Measurements from ENCODE around the gene PPDPF. TPM values are rescaled to one million over a fixed set of nuclear protein-coding genes. Genes with fewer than 3 reads are reported as not detected.

Gene PPDPF
- polyA plus RNA-seq, 3 donors, result 13.4 to 39.9 (median 26.1) TPM

DNA sequence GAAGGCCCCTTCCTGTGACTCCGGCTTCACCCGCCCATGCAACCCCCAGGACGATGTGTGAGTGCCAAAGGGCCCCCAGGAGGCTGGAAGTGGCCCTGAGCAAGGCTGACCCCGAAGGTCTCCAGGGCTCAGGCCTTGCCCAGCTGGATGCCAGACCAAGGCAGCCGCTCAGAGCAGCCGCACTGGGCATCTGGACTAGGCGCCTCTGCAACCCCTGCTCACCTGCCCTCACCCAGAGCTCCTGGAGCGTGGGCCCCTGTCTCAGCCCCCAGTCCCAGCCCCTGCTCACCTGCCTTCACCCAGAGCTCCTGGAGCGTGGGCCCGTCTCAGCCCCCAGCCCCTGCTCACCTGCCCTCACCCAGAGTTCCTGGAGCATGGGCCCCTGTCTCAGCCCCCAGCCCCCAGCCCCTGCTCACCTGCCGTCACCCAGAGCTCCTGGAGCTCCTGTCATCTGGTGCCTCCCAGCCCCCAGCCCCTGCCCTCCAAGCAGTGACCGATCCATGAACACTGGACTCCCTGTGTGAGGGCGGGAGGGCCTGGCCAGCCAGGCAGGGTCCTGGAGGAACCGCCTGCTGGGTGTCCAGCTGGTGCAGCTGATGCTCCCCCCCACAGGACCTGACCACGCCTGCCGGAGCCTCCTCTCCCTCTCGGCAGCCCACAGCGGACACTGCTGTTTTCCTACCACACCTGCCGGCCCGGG, 25.8 kb downstream of the PPDPF start:
- no peaks in the 10 kb centered on the region for H3K36me3 ChIP-seq (replicated peaks in 1 of 2; ENCODE audit: control insufficient read depth in 1 of 2, insufficient read depth in 2 of 2, low read length in 2 of 2)
- no peak overlapping the region for H3K4me3 ChIP-seq (replicated peaks in 1 of 3; ENCODE audit: low read depth in 2 of 3, low read length in 3 of 3)
- no peak overlapping the region for H3K9ac ChIP-seq (ENCODE audit: insufficient read depth, low read length, poor library complexity, severe bottlenecking)
- TF ChIP-seq, protein P1, sequence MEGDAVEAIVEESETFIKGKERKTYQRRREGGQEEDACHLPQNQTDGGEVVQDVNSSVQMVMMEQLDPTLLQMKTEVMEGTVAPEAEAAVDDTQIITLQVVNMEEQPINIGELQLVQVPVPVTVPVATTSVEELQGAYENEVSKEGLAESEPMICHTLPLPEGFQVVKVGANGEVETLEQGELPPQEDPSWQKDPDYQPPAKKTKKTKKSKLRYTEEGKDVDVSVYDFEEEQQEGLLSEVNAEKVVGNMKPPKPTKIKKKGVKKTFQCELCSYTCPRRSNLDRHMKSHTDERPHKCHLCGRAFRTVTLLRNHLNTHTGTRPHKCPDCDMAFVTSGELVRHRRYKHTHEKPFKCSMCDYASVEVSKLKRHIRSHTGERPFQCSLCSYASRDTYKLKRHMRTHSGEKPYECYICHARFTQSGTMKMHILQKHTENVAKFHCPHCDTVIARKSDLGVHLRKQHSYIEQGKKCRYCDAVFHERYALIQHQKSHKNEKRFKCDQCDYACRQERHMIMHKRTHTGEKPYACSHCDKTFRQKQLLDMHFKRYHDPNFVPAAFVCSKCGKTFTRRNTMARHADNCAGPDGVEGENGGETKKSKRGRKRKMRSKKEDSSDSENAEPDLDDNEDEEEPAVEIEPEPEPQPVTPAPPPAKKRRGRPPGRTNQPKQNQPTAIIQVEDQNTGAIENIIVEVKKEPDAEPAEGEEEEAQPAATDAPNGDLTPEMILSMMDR (IDR thresholded peaks at IDR 0.05), result no peak
- H3K4me2 ChIP-seq (replicated peaks; ENCODE audit: extremely low read depth, low read length, poor library complexity, severe bottlenecking), result no peak overlapping the region
- H3K79me2 ChIP-seq (ENCODE audit: insufficient read depth, low read length), result no peaks in the 10 kb centered on the region
- Mint-ChIP-seq H3K4me3 (peak overlapping the region in 1 of 2 donors; percentile 42), H3K4me1 (peaks cover 2% of the 10 kb centered on the region), H3K27ac (no peak overlapping the region), H3K36me3 (no peaks in the 10 kb centered on the region), H3K9me3 (peaks cover 0 to 3% (median 0%) of the 10 kb centered on the region in 7 donors), H3K27me3 (ENCODE audit: low read depth in 3 of 3) (peaks cover 26 to 73% (median 44%) of the 10 kb centered on the region in 3 donors)
- no peaks in the 10 kb centered on the region for H3K9me3 ChIP-seq (replicated peaks in 1 of 2; ENCODE audit: control insufficient read depth in 1 of 2, insufficient read depth in 1 of 2, low read length in 2 of 2)
- 93% methylated on average over 19 of the region's 20 CpGs for WGBS (ENCODE audit: insufficient coverage)
- DNase-seq, result no peak
- peaks cover 0 to 43% of the 10 kb centered on the region in 2 donors for H3K27me3 ChIP-seq (ENCODE audit: control insufficient read depth in 2 of 2, insufficient read depth in 2 of 2, low read length in 2 of 2)
- intact Hi-C loops (cut with micrococcal nuclease), result no loop called here
- H3K4me1 ChIP-seq (ENCODE audit: control insufficient read depth in 1 of 2, insufficient read depth in 2 of 2, low read length in 2 of 2), result no peaks in the 10 kb centered on the region
- no peaks in the 10 kb centered on the region for H4K20me1 ChIP-seq (ENCODE audit: insufficient read depth, low read length)
- no peak overlapping the region for H2AFZ ChIP-seq (ENCODE audit: insufficient read depth, low read depth, low read length, poor library complexity, severe bottlenecking)
- H3K27ac ChIP-seq (ENCODE audit: low read depth in 1 of 2, low read length in 2 of 2), result no peak overlapping the region

DNA sequence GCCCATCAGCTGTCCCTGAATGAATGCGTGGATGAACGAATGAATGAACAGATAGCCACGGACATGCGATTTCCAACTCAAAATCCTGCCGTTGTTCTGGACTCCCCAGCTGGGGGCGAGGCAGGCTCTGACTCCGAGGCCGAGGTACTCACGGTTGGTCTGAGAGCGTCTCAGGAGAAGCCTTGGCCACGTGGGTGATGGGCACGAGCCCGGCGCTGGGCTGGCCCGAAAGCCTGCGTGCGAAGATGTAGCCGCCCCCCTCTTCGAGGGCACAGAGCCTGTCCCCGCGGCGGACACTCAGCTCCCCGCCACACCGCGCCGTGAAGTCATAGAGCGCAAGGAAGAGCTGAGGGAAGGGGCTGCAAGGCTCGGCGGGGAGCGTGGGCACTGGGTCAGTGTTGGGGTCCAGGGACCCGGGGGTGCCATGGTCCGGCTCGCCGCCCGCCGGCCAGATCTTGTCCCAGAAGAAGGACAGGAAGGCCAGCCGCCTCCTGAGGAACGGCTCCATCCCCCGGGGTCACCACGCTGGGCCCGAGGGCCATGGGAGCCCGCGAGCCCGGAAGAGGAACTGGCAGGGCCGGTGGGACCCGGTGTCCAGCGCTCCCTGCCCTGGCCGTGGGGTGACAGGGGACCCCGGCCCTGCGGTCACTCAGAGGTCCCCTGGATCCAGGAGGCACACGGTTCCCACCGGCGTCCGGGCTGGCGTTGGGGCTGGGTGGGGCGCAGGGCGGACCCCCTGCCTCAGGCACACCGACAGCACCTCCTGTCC, 26.6 kb downstream of the PPDPF start:
- intact Hi-C loops (cut with micrococcal nuclease), result no loop called here
- Histone ChIP-seq H3K4me3 (replicated peaks in 1 of 3; ENCODE audit: low read depth in 2 of 3, low read length in 3 of 3) (no peak overlapping the region), H3K4me2 (replicated peaks; ENCODE audit: extremely low read depth, low read length, poor library complexity, severe bottlenecking) (no peak overlapping the region), H4K20me1 (ENCODE audit: insufficient read depth, low read length) (no peaks in the 10 kb centered on the region), H3K27me3 (ENCODE audit: control insufficient read depth in 2 of 2, insufficient read depth in 2 of 2, low read length in 2 of 2) (peaks cover 0 to 46% of the 10 kb centered on the region in 2 donors), H3K9ac (ENCODE audit: insufficient read depth, low read length, poor library complexity, severe bottlenecking) (no peak overlapping the region), H3K36me3 (replicated peaks in 1 of 2; ENCODE audit: control insufficient read depth in 1 of 2, insufficient read depth in 2 of 2, low read length in 2 of 2) (no peaks in the 10 kb centered on the region), H2AFZ (ENCODE audit: insufficient read depth, low read depth, low read length, poor library complexity, severe bottlenecking) (no peak overlapping the region), H3K27ac (ENCODE audit: low read depth in 1 of 2, low read length in 2 of 2) (no peak overlapping the region), H3K4me1 (ENCODE audit: control insufficient read depth in 1 of 2, insufficient read depth in 2 of 2, low read length in 2 of 2) (peaks cover 0 to under 1% of the 10 kb centered on the region in 2 donors), H3K79me2 (ENCODE audit: insufficient read depth, low read length) (no peaks in the 10 kb centered on the region), H3K9me3 (replicated peaks in 1 of 2; ENCODE audit: control insufficient read depth in 1 of 2, insufficient read depth in 1 of 2, low read length in 2 of 2) (no peaks in the 10 kb centered on the region)
- H3K27ac Mint-ChIP-seq, result no peak overlapping the region
- H3K4me3 Mint-ChIP-seq, result peak overlapping the region in 1 of 2 donors; percentile 42
- peaks cover 2% of the 10 kb centered on the region for H3K4me1 Mint-ChIP-seq
- 65% methylated on average over 58 of the region's 58 CpGs for WGBS (ENCODE audit: insufficient coverage)
- no peak for DNase-seq
- H3K9me3 Mint-ChIP-seq, result peaks cover 0 to 5% (median under 1%) of the 10 kb centered on the region in 7 donors
- H3K36me3 Mint-ChIP-seq, result no peaks in the 10 kb centered on the region
- peaks cover 33 to 78% (median 49%) of the 10 kb centered on the region in 3 donors for H3K27me3 Mint-ChIP-seq (ENCODE audit: low read depth in 3 of 3)
- TF ChIP-seq, protein P1 (IDR thresholded peaks at IDR 0.05), result no peak
